CD14-positive monocyte (primary cell): ENCODE measurements around the gene CCL18. TPM values are rescaled to one million over a fixed set of nuclear protein-coding genes. Genes with fewer than 3 reads are reported as not detected.

Experiments used
- DNase-seq, 3 donors: peaks; one replicate each; pipeline ENCODE4 v3.0.0-alpha.2; 2011 to 2022
- H2AFZ ChIP-seq: 2 replicates; pipeline ENCODE4 v1.6.0; 2012; ENCODE audit warnings: mild to moderate bottlenecking, low read depth, low read length, inconsistent platforms; ENCODE audit not compliant: insufficient read depth, poor library complexity, severe bottlenecking
- H3K27ac ChIP-seq, 2 donors: 1 replicate in 1 of 2; 2 replicates in 1 of 2; pipeline ENCODE4 v1.5.1; 2012 to 2013; ENCODE audit warnings: low read length in 2 of 2, control low read depth in 1 of 2, inconsistent platforms in 1 of 2, low read depth in 1 of 2, mild to moderate bottlenecking in 1 of 2
- H3K27me3 ChIP-seq, 2 donors: one replicate each; pipeline versions ENCODE4 v1.6.0 to v1.6.1; 2011 to 2013; ENCODE audit warnings: low read length in 2 of 2; ENCODE audit not compliant: control insufficient read depth in 2 of 2, insufficient read depth in 2 of 2
- H3K36me3 ChIP-seq, 2 donors: replicated peaks in 1 of 2; 1 replicate in 1 of 2; 2 replicates in 1 of 2; pipeline versions ENCODE4 v1.5.1 to v1.6.1; 2012 to 2013; ENCODE audit warnings: low read length in 2 of 2, control low read depth in 1 of 2, inconsistent platforms in 1 of 2, mild to moderate bottlenecking in 1 of 2; ENCODE audit not compliant: insufficient read depth in 2 of 2, control insufficient read depth in 1 of 2
- H3K4me1 ChIP-seq, 2 donors: 1 replicate in 1 of 2; 2 replicates in 1 of 2; pipeline versions ENCODE4 v1.5.1 to v1.6.1; 2012 to 2013; ENCODE audit warnings: low read length in 2 of 2, control low read depth in 1 of 2, inconsistent platforms in 1 of 2, mild to moderate bottlenecking in 1 of 2, moderate library complexity in 1 of 2; ENCODE audit not compliant: insufficient read depth in 2 of 2, control insufficient read depth in 1 of 2
- H3K4me2 ChIP-seq: replicated peaks from 2 replicates; pipeline ENCODE3; 2012; ENCODE audit warnings: low read length, moderate library complexity, mild to moderate bottlenecking; ENCODE audit not compliant: poor library complexity, severe bottlenecking; ENCODE audit errors: extremely low read depth
- H3K4me3 ChIP-seq, 3 experiments: fragments of 200-600 bp in 1 of 3; sonication (generic) in 1 of 3; replicated peaks in 1 of 3; 1 replicate in 2 of 3; 2 replicates in 1 of 3; pipeline ENCODE4 v1.5.1; 2011 to 2013; ENCODE audit warnings: low read length in 3 of 3, mild to moderate bottlenecking in 3 of 3, control low read depth in 2 of 3, low read depth in 2 of 3, inconsistent platforms in 1 of 3, moderate library complexity in 1 of 3
- H3K79me2 ChIP-seq: 2 replicates; pipeline ENCODE4 v1.6.0; 2012; ENCODE audit warnings: mild to moderate bottlenecking, control low read depth, inconsistent platforms, low read length, moderate library complexity; ENCODE audit not compliant: insufficient read depth
- H3K9ac ChIP-seq: 2 replicates; pipeline ENCODE4 v1.6.0; 2017; ENCODE audit warnings: low read length, mild to moderate bottlenecking; ENCODE audit not compliant: insufficient read depth, poor library complexity, severe bottlenecking
- H3K9me3 ChIP-seq, 2 donors: replicated peaks in 1 of 2; 1 replicate in 1 of 2; 2 replicates in 1 of 2; pipeline versions ENCODE4 v1.5.1 to v1.6.1; 2012 to 2013; ENCODE audit warnings: low read length in 2 of 2, control low read depth in 1 of 2; ENCODE audit not compliant: control insufficient read depth in 1 of 2, insufficient read depth in 1 of 2
- H4K20me1 ChIP-seq: 2 replicates; pipeline ENCODE4 v1.6.0; 2012; ENCODE audit warnings: mild to moderate bottlenecking, low read length, control low read depth, moderate library complexity; ENCODE audit not compliant: insufficient read depth
- H3K27ac Mint-ChIP-seq, 7 donors: one replicate each; pipeline ENCODE4 v1.8.0; 2020; ENCODE audit warnings: mild to moderate bottlenecking in 7 of 7, mixed read lengths in 7 of 7, moderate library complexity in 6 of 7, inconsistent platforms in 2 of 7
- H3K27me3 Mint-ChIP-seq, 3 donors: one replicate each; pipeline ENCODE4 v1.8.0; 2021 to 2022; ENCODE audit warnings: low read depth in 3 of 3, mild to moderate bottlenecking in 3 of 3, mixed read lengths in 3 of 3, moderate library complexity in 3 of 3, inconsistent platforms in 1 of 3
- H3K36me3 Mint-ChIP-seq, 2 donors: one replicate each; pipeline ENCODE4 v1.8.0; 2020; ENCODE audit warnings: mixed read lengths in 2 of 2, inconsistent platforms in 1 of 2, mild to moderate bottlenecking in 1 of 2
- H3K4me1 Mint-ChIP-seq: one replicate; pipeline ENCODE4 v1.8.0; 2020; ENCODE audit warnings: mild to moderate bottlenecking, mixed read lengths
- H3K4me3 Mint-ChIP-seq, 2 donors: one replicate each; pipeline ENCODE4 v1.8.0; 2020; ENCODE audit warnings: mild to moderate bottlenecking in 2 of 2, mixed read lengths in 2 of 2, moderate library complexity in 1 of 2
- H3K9me3 Mint-ChIP-seq, 7 donors: one replicate each; pipeline ENCODE4 v1.8.0; 2020 to 2022; ENCODE audit warnings: mixed read lengths in 7 of 7, mild to moderate bottlenecking in 6 of 7, moderate library complexity in 6 of 7, inconsistent platforms in 2 of 7
- CTCF ChIP-seq: fragments of 200-600 bp; IDR thresholded peaks from one replicate; pipeline ENCODE4 v1.8.0; 2022; ENCODE audit warnings: antibody characterized with exemption, mild to moderate bottlenecking
- WGBS: methylation state at CpG from one replicate; pipeline ENCODE4 v1.1.5; 2013; ENCODE audit warnings: missing lambda C conversion rate; ENCODE audit not compliant: insufficient coverage; 5-methylcytosine and 5-hydroxymethylcytosine counted together
- intact Hi-C, 2 donors: fragments of 100-400 bp; cut with micrococcal nuclease; formaldehyde crosslinking; loops; one replicate each; pipeline versions ENCODE4 v1.15.0 to v1.15.1; 2023
- polyA plus RNA-seq, 3 donors: library from polyadenylated mRNA; depleted of rRNA in 1 of 3; unstranded in 2 of 3; stranded (reverse) in 1 of 3; fragments of 300-500 nt in 2 of 3; fragments of >200 nt in 1 of 3; fragmentation: Illumina TruSeq in 2 of 3; gene quantifications; 1 replicate in 2 of 3; 2 replicates in 1 of 3; pipeline ENCODE4 v1.2.3, GENCODE V29; 2012 to 2021

The CCL18 gene
- polyA plus RNA-seq, 3 donors: not detected

GRCh38 chr17:36019423-36019822 lies 44.6 kb upstream of the CCL18 start:
- H2AFZ ChIP-seq: no peak overlapping the region
- no peak overlapping the region for H3K4me2 ChIP-seq
- 100% methylated on average over 2 of the region's 2 CpGs for WGBS
- H3K4me3 ChIP-seq: no peak overlapping the region
- peaks cover 0 to 15% (median 9%) of the 10 kb centered on the region in 7 donors for H3K9me3 Mint-ChIP-seq
- no peak for TF ChIP-seq CTCF
- peaks cover 36% of the 10 kb centered on the region for H3K4me1 Mint-ChIP-seq
- no peak overlapping the region for H3K4me3 Mint-ChIP-seq
- H3K9me3 ChIP-seq: peaks cover 0 to 9% of the 10 kb centered on the region in 2 donors
- peaks cover 0 to 2% of the 10 kb centered on the region in 2 donors for H3K36me3 Mint-ChIP-seq
- H3K9ac ChIP-seq: no peak overlapping the region
- no peak overlapping the region for H3K27ac Mint-ChIP-seq
- H4K20me1 ChIP-seq: no peaks in the 10 kb centered on the region
- no peaks in the 10 kb centered on the region for H3K79me2 ChIP-seq
- no peak for DNase-seq
- no peak overlapping the region for H3K27ac ChIP-seq
- no peaks in the 10 kb centered on the region for H3K27me3 Mint-ChIP-seq
- no peaks in the 10 kb centered on the region for H3K27me3 ChIP-seq
- H3K36me3 ChIP-seq: no peaks in the 10 kb centered on the region
- peaks cover 24 to 29% of the 10 kb centered on the region in 2 donors for H3K4me1 ChIP-seq
- intact Hi-C loops: loop anchor here in 1 of 2 donors (10.0 kb wide), 1 partner anchor 55 kb away; no protein-coding TSS in a partner anchor

- no peaks in the 10 kb centered on the region for H3K27me3 ChIP-seq
- H3K9me3 Mint-ChIP-seq: peaks cover 0 to 15% (median 9%) of the 10 kb centered on the region in 7 donors
- 100% methylated on average over 1 of the region's 6 CpGs for WGBS
- peaks cover 0 to 4% (median 3%) of the 10 kb centered on the region in 3 donors for H3K27me3 Mint-ChIP-seq
- no peak overlapping the region for H3K9ac ChIP-seq
- no peak overlapping the region for H3K27ac ChIP-seq
- H3K4me3 ChIP-seq: no peak overlapping the region
- no peaks in the 10 kb centered on the region for H3K36me3 ChIP-seq
- peak overlapping the region in 1 of 7 donors; percentile 52 for H3K27ac Mint-ChIP-seq
- no peak overlapping the region for H3K4me2 ChIP-seq
- intact Hi-C loops: no loop called here
- H4K20me1 ChIP-seq: no peaks in the 10 kb centered on the region
- no peak overlapping the region for H2AFZ ChIP-seq
- TF ChIP-seq CTCF: no peak
- no peak overlapping the region for H3K4me3 Mint-ChIP-seq
- H3K79me2 ChIP-seq: no peaks in the 10 kb centered on the region
- peak in 1 of 3 donors; percentile 42 for DNase-seq
- H3K4me1 Mint-ChIP-seq: peaks cover 20% of the 10 kb centered on the region
- H3K4me1 ChIP-seq: peaks cover 5 to 9% of the 10 kb centered on the region in 2 donors
- no peaks in the 10 kb centered on the region for H3K36me3 Mint-ChIP-seq
- H3K9me3 ChIP-seq: peaks cover 0 to 9% of the 10 kb centered on the region in 2 donors
These were observed 39.8 kb upstream of the CCL18 start for GRCh38 chr17:36024106-36024869.
